GM12864 (cell line): ENCODE data around the gene SMYD5.

Experiments used
- DNase-seq: peaks from one replicate; pipeline ENCODE4 v3.0.0-alpha.2; 2011; ENCODE audit warnings: low read depth
- H3K4me3 ChIP-seq: 2 replicates; pipeline ENCODE4 v1.5.1; 2011; ENCODE audit warnings: mild to moderate bottlenecking, low read depth, low read length, control low read depth
- TF ChIP-seq, protein P1 (sequence below): IDR thresholded peaks from 2 replicates; pipeline ENCODE4 v1.5.1; 2011; ENCODE audit warnings: low read depth, mild to moderate bottlenecking, moderate library complexity, low read length, control low read depth, inconsistent platforms; ENCODE audit errors: missing control alignments

Gene SMYD5

DNA sequence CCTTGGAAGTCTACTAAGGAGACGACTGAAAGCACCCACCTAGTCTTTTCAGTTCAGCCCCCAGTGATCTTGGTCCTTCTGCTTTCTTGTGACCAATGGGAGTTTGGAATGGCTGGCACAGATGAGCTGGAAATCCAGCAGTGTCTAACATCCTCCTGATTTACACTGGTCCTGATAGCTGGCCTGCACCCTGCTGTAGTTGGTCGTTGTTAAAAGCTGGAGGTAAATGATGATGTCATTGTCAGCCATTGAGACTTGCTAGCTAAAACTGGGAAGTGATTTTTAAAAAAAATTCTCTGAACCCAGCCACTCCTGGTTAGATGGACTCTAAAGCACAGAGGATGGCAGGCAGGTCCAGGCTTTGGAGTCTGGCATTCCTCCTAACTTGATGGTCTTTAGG is 39.4 kb downstream of the SMYD5 start:
- no peak overlapping the region for H3K4me3 ChIP-seq
- TF ChIP-seq, protein P1, sequence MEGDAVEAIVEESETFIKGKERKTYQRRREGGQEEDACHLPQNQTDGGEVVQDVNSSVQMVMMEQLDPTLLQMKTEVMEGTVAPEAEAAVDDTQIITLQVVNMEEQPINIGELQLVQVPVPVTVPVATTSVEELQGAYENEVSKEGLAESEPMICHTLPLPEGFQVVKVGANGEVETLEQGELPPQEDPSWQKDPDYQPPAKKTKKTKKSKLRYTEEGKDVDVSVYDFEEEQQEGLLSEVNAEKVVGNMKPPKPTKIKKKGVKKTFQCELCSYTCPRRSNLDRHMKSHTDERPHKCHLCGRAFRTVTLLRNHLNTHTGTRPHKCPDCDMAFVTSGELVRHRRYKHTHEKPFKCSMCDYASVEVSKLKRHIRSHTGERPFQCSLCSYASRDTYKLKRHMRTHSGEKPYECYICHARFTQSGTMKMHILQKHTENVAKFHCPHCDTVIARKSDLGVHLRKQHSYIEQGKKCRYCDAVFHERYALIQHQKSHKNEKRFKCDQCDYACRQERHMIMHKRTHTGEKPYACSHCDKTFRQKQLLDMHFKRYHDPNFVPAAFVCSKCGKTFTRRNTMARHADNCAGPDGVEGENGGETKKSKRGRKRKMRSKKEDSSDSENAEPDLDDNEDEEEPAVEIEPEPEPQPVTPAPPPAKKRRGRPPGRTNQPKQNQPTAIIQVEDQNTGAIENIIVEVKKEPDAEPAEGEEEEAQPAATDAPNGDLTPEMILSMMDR: no peak
- no peak for DNase-seq

DNA sequence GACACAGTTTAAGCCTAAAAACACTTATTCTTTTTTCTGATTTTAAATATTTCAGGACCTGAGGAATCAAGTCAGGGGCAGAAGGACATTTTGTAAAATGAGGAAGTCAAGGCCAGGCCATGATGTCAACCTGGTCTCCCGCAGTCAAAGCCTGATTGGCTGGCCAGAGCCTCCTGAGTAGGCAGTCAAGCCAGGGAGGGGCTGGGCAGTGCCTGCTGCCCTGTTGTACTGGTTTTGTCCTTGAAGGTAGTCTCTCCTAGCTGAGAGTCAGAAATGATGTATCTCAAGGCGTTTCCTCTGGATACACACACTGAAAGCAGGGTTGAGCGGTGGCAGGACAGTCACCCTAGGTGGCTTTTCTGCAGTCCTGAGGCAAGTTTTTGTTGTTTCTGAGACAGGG is 39.9 kb downstream of the SMYD5 start:
- no peak overlapping the region for H3K4me3 ChIP-seq
- no peak for DNase-seq
- TF ChIP-seq, protein P1: no peak

DNA sequence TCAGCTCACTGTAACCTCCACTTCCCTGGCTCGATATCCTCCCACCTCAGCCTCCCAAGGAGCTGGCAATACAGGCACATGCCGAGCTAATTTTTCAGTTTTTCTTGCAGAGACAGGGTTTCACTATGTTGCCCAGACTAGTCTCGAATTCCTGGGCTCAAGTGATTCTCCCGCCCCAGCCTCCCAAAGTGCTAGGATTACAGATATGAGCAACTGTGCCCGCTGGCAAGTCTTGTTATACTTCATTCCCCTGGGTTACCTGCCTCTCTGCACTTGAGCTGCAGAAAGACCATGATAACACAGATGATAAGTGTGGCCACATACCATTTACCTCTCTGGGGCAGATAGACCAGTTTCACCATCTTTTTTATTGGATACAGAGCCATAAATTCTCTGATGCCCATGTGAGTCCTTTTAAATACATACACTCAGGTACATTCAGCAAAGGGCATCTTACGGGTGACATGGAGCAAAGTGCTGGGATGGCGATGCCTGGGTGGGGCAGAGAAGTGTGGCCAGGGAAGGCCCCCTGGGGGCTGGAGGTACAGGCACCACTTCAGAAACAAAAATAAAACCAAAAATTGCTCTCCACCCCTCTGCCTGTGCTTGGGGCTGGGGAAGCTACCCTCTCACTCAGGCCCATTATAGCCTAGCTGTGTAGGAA is 40.4 kb downstream of the SMYD5 start:
- no peak for DNase-seq
- TF ChIP-seq, protein P1: no peak
- no peak overlapping the region for H3K4me3 ChIP-seq

DNA sequence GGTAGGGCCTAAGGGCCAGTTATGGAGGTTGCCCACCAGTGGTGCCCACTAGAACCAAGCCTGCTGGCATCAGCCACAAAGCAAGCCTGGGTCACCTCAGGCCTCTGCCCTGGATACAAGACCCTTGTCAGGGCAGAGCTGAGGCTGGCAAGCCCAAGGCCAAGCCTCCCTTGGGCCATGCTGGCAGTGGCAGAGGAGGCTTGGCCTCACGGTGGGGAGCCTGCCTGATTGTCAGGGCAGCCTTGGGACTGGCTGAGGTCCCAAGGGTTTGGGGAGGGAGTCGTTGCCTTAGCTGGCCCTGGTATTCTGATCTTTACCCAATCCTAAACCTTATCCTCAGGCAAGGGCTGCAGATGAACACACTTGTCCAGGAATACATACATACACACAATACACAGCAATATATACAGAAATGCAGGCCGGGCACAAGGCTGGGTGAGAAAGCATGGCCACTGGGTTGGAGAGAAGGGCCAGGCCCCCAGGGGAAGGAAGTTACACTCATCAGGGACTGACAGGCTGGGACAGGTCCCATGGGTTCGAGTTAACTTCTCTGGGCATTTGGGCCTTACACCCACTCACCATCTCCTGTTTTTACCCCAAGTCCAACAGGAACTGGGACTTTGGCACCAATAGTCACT is 41.1 kb downstream of the SMYD5 start:
- no peak overlapping the region for H3K4me3 ChIP-seq
- TF ChIP-seq, protein P1: no peak
- DNase-seq: no peak

DNA sequence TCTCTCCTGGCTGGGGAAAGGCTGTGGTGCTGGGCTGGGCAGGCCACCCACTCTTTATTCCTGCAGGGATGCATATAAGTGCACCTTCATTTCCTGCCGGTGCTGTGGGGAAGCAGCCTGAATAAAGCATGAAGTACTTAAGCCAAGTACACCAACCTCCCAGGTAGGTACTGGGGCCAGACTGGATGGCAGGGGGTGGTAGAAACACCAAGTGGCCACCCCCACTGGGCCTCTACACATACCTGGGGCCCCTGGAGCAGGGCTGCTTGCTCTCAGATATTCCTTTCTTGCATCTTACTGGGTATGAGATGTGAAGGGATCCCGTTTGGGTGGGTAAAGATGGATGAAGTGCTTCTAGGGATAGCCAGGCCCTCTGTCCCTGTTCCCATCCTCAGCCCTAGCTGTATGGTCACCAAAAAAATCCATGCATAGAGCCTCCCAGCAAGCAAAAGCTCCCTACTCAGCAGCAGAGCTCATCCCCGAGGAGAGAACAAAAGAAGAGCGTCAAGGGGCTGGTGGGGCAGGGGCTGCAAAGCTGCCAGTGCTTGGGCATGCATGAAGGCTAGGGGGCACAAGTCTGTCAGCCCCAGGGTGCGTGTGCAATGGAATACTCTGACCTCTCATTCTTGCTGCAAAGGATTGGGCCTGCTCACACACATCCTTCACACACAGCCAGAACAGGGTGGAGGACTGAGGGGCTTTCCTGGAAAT is 42.0 kb downstream of the SMYD5 start:
- TF ChIP-seq, protein P1: no peak
- H3K4me3 ChIP-seq: no peak overlapping the region
- no peak for DNase-seq

DNA sequence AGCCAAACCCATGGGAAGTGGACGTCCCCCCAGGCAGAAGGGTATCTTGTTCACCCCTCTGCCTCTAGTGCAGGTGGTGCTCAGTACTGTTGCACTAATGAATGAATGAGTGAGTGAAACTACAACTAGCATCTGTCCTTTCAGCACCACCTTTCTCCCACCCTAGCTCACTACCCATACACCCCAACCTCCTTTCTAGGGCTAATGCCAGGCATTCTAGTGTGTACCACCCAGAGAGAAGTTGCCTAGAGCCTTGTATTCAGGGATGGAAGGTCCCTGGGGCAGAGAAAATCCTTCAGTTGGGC is 42.5 kb downstream of the SMYD5 start:
- no peak for DNase-seq
- no peak overlapping the region for H3K4me3 ChIP-seq
- TF ChIP-seq, protein P1: no peak
